GM12878 (cell line): Measurements from ENCODE around the gene DHX34. TPM values are rescaled to one million over a fixed set of nuclear protein-coding genes. Genes with fewer than 3 reads are reported as not detected.

Experiments
- ATAC-seq: fragments of 200-7000 bp; cut with Tn5 transposase; 3 replicates; pipeline ENCODE4 v1.9.1; 2020; ENCODE audit warnings: mild to moderate bottlenecking, moderate library complexity
- BruUV-seq: library from RNA; stranded (reverse); fragments of 400-500 nt; replicated peaks from 2 replicates; lab custom pipeline; 2021; lab: Mats Ljungman, UMichigan
- CTCF ChIA-PET: fragments of 300-600 bp; sonication (Branson Sonifier 250); formaldehyde crosslinking; extraction: SDS; loops from one replicate; lab custom pipeline; 2021; ENCODE audit warnings: inconsistent platforms; lab: Yijun Ruan, JAX
- POLR2A ChIA-PET: fragments of 350-600 bp; formaldehyde crosslinking; extraction: SDS; loops from one replicate; lab custom pipeline; 2021; ENCODE audit warnings: inconsistent platforms; lab: Charles Lee
- RAD21 ChIA-PET: fragments of 300-600 bp; sonication (Branson Sonifier 250); formaldehyde crosslinking; loops from one replicate; lab custom pipeline; 2023; ENCODE audit warnings: antibody characterized with exemption; ENCODE audit not compliant: unreplicated experiment; lab: Charles Lee
- SMC1A ChIA-PET: fragments of 300-600 bp; sonication (Branson Sonifier 250); formaldehyde crosslinking; loops from one replicate; lab custom pipeline; 2023; ENCODE audit not compliant: unreplicated experiment, uncharacterized antibody; lab: Charles Lee
- DNase-seq: peaks from one replicate; pipeline ENCODE4 v3.0.0-alpha.2; 2011; ENCODE audit warnings: low read depth, low spot score
- FAIRE-seq: peaks from 3 replicates; lab custom pipeline; 2011; peaks lifted over from hg19 to GRCh38; lab: Jason Lieb, UNC
- H2AFZ ChIP-seq: 2 replicates; pipeline ENCODE4 v1.6.0; 2011; ENCODE audit warnings: low read depth, low read length, control low read depth; ENCODE audit not compliant: control insufficient read depth
- H3K27ac ChIP-seq: 2 replicates; pipeline ENCODE4 v1.5.1; 2011; ENCODE audit warnings: control low read depth; ENCODE audit not compliant: control insufficient read depth, insufficient read depth
- H3K27me3 ChIP-seq, 2 experiments: replicated peaks in 1 of 2; 2 replicates each; pipeline versions ENCODE4 v1.6.0 to v1.6.1; 2011; ENCODE audit warnings: low read length in 1 of 2; ENCODE audit not compliant: control insufficient read depth in 2 of 2, insufficient read depth in 2 of 2
- H3K36me3 ChIP-seq, 2 experiments: 2 replicates each; pipeline ENCODE4 v1.5.1; 2011; ENCODE audit warnings: low read length in 1 of 2; ENCODE audit not compliant: control insufficient read depth in 2 of 2, insufficient read depth in 2 of 2
- H3K4me1 ChIP-seq: 2 replicates; pipeline ENCODE4 v1.6.1; 2011; ENCODE audit warnings: mild to moderate bottlenecking, low read length, moderate library complexity, mixed read lengths; ENCODE audit not compliant: control insufficient read depth, insufficient read depth
- H3K4me2 ChIP-seq: 2 replicates; pipeline ENCODE4 v1.6.0; 2011; ENCODE audit warnings: control low read depth; ENCODE audit not compliant: control insufficient read depth, insufficient read depth
- H3K4me3 ChIP-seq: fragments of 200-600 bp; sonication (generic); 2 replicates; pipeline ENCODE4 v1.5.1; 2016
- H3K79me2 ChIP-seq: 2 replicates; pipeline ENCODE4 v1.6.0; 2011; ENCODE audit warnings: low read length; ENCODE audit not compliant: control insufficient read depth, insufficient read depth
- H3K9ac ChIP-seq: 2 replicates; pipeline ENCODE4 v1.8.0; 2011; ENCODE audit warnings: low read length, control low read depth, mixed read lengths; ENCODE audit not compliant: control insufficient read depth, insufficient read depth
- H3K9me3 ChIP-seq: replicated peaks from 3 replicates; pipeline ENCODE4 v1.5.1; 2011; ENCODE audit warnings: mild to moderate bottlenecking, low read length; ENCODE audit not compliant: control insufficient read depth, insufficient read depth
- H4K20me1 ChIP-seq: 2 replicates; pipeline ENCODE4 v1.6.0; 2011; ENCODE audit not compliant: control insufficient read depth, insufficient read depth
- CBFB ChIP-seq: IDR thresholded peaks from 2 replicates; pipeline ENCODE4 v1.6.1; 2016; ENCODE audit warnings: antibody characterized with exemption, low read depth
- FOXM1 ChIP-seq: IDR thresholded peaks from 2 replicates; pipeline ENCODE4 v1.6.1; 2012; ENCODE audit warnings: low read depth, mild to moderate bottlenecking, inconsistent platforms, low read length, moderate library complexity
- GATAD2B ChIP-seq: fragments of 450-650 bp; conservative IDR thresholded peaks from 2 replicates; pipeline ENCODE4 v1.6.1; 2017; ENCODE audit warnings: low read depth, mild to moderate bottlenecking, moderate library complexity
- KLF5 ChIP-seq: fragments of 450-650 bp; IDR thresholded peaks from 2 replicates; pipeline ENCODE4 v1.6.1; 2014; ENCODE audit warnings: mild to moderate bottlenecking; ENCODE audit not compliant: partially characterized antibody
- LARP7 ChIP-seq: fragments of 450-650 bp; IDR thresholded peaks from 2 replicates; pipeline ENCODE4 v1.6.1; 2017; ENCODE audit warnings: mild to moderate bottlenecking
- MYB ChIP-seq: fragments of 150-350 bp; IDR thresholded peaks from 2 replicates; pipeline ENCODE4 v1.6.1; 2014; ENCODE audit warnings: mild to moderate bottlenecking, low read depth, low read length, borderline replicate concordance
- NFIC ChIP-seq: IDR thresholded peaks from 2 replicates; pipeline ENCODE4 v1.6.1; 2012; ENCODE audit warnings: low read depth, mild to moderate bottlenecking, inconsistent platforms, low read length, moderate library complexity
- SMAD5 ChIP-seq: IDR thresholded peaks from 2 replicates; pipeline ENCODE4 v1.6.1; 2016; ENCODE audit warnings: antibody characterized with exemption, low read depth
- SMARCA5 ChIP-seq: fragments of 450-650 bp; IDR thresholded peaks from 2 replicates; pipeline ENCODE4 v1.6.1; 2017; ENCODE audit warnings: mild to moderate bottlenecking
- SP1 ChIP-seq: IDR thresholded peaks from one replicate; pipeline ENCODE4 v1.6.1; 2011; ENCODE audit warnings: low read depth, low read length
- SUPT20H ChIP-seq: IDR thresholded peaks from 2 replicates; pipeline ENCODE4 v1.6.1; 2011; ENCODE audit warnings: low read depth, mild to moderate bottlenecking, low read length, moderate library complexity, borderline replicate concordance; ENCODE audit not compliant: control insufficient read depth
- WGBS: methylation state at CpG from one replicate; pipeline ENCODE4 v1.1.6; 2016; ENCODE audit warnings: low lambda C conversion rate; ENCODE audit not compliant: insufficient replicate concordance, insufficient coverage; ENCODE audit errors: missing lambda C conversion rate; 5-methylcytosine and 5-hydroxymethylcytosine counted together
- in situ Hi-C: fragments of 300-500 bp; cut with MboI; formaldehyde crosslinking; loops from 9 replicates; pipeline ENCODE4 v1.14.3; 2018; ENCODE audit warnings: mixed read lengths
- intact Hi-C: fragments of 100-400 bp; cut with micrococcal nuclease; formaldehyde crosslinking; loops from one replicate; pipeline ENCODE4 v1.14.2; 2022; ENCODE audit not compliant: unreplicated experiment
- polyA plus RNA-seq, 11 experiments: library from polyadenylated mRNA; depleted of rRNA in 4 of 11; unstranded in 6 of 11; stranded (reverse) in 5 of 11; fragments of >200 nt; fragmentation: Nextera tagmentation in 4 of 11; fragmentation: Illumina TruSeq in 1 of 11; extraction: Ambion mirVana in 4 of 11; extraction: Trizol in 1 of 11; gene quantifications; 1 replicate in 1 of 11; 2 replicates in 10 of 11; pipeline versions ENCODE4 v1.2.1 to v1.2.3, GENCODE V29; 2011 to 2016; ENCODE audit warnings: inconsistent platforms in 2 of 11, missing spikeins in 2 of 11, low read depth in 1 of 11
- total RNA-seq, 4 experiments: library from RNA; depleted of rRNA in 3 of 4; stranded (reverse); fragments of >200 nt in 3 of 4; fragmentation: Illumina TruSeq in 1 of 4; extraction: Trizol in 1 of 4; gene quantifications; 2 replicates each; pipeline versions ENCODE4 v1.2.1 to v1.2.3, GENCODE V29; 2013 to 2021

DHX34 gene
- total and polyA plus RNA-seq, 10 of the 15 experiments (the other 5 are each of a cell fraction or from before 2014, with no cell fraction given) = 0.19 to 16.9 (median 10.5) TPM

DNA sequence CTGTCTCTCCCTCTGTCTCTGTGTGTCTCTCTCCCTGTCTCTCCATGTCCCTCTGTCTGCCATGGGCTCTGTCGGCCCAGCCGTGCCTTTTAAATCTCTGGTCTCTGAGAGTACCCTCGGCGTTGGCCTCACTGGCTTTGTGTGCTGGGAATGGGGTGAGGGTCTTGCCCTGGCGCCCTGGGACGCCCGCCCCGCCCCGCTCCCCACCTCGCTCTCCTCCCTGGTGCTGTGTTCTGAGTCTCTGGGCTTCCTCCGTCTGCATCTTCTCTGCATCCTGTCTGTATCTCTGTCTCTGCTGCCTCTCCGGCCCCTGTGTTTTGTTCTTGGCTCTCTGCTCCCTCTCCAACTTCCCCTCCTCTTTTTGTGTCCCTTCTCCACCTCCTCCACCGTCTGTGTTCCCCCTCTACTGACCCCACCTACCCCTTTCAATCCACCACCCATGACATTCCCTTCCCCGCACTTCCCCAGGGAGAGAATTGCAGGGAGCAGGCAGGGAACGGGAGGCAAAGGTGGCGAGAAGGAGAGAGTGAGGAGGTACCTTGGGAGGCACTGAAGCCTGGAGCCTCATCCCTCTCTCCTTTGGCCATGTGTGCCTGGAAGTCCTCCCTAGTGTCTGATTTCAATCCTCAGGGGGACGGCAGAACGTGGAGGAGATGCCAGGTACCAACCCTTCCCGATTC, 74.2 kb downstream of the DHX34 start:
- no peaks in the 10 kb centered on the region for H3K79me2 ChIP-seq
- H3K9ac ChIP-seq = no peak overlapping the region
- no peak overlapping the region for H3K4me3 ChIP-seq
- no peak overlapping the region for H2AFZ ChIP-seq
- no peak overlapping the region for H3K4me2 ChIP-seq
- H3K4me1 ChIP-seq = peaks cover 5% of the 10 kb centered on the region
- no peak for ATAC-seq
- no peaks in the 10 kb centered on the region for H4K20me1 ChIP-seq
- no peak for DNase-seq
- SMC1A ChIA-PET = no interaction called here
- FAIRE-seq = no peak
- POLR2A ChIA-PET = no interaction called here
- intact Hi-C loops (no loop called here), in situ Hi-C loops (no loop called here)
- CTCF ChIA-PET = no interaction called here
- TF ChIP-seq KLF5 = no peak
- TF ChIP-seq MYB = no peak
- no peak for TF ChIP-seq GATAD2B
- TF ChIP-seq FOXM1 = no peak
- TF ChIP-seq CBFB = no peak
- TF ChIP-seq SUPT20H = no peak
- TF ChIP-seq NFIC = no peak
- TF ChIP-seq LARP7 = no peak
- no peak for TF ChIP-seq SMARCA5
- no peak for TF ChIP-seq SP1
- TF ChIP-seq SMAD5 = no peak
- no TSS peak for BruUV-seq
- no peaks in the 10 kb centered on the region for H3K36me3 ChIP-seq
- H3K27me3 ChIP-seq = peaks cover 4 to 17% of the 10 kb centered on the region in 2 experiments
- no peaks in the 10 kb centered on the region for H3K9me3 ChIP-seq
- RAD21 ChIA-PET = no interaction called here
- WGBS = 11% methylated on average over 15 of the region's 19 CpGs
- no peak overlapping the region for H3K27ac ChIP-seq
